ENCODE results near the gene MARCHF10. TPM values are rescaled to one million over a fixed set of nuclear protein-coding genes. Genes with fewer than 3 reads are reported as not detected.

The MARCHF10 gene
- total and polyA plus RNA-seq, 2 experiments from 2014 or later, result not detected

DNA sequence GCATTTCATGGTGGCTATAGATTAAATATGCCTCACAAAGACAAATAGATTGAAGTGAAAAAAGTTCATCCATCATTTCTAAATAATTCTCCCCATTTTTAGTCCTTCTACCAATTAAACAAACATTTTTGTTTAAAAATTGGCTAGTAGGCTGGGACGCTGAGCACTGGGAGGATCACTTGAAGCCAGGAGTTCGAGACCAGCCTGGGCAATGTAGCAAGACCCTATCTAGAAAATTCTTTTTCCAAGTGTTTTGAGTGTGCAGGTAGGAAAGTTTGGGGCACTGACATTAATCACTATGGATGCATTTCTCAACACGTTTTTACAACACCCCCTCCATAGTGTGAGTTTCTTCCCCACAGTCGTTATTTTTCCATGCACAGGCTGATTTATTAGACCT is 123.9 kb downstream of the MARCHF10 start:
- WGBS (ENCODE audit: low lambda C conversion rate, missing lambda C conversion rate), result 95% methylated on average over 4 of the region's 4 CpGs

DNA sequence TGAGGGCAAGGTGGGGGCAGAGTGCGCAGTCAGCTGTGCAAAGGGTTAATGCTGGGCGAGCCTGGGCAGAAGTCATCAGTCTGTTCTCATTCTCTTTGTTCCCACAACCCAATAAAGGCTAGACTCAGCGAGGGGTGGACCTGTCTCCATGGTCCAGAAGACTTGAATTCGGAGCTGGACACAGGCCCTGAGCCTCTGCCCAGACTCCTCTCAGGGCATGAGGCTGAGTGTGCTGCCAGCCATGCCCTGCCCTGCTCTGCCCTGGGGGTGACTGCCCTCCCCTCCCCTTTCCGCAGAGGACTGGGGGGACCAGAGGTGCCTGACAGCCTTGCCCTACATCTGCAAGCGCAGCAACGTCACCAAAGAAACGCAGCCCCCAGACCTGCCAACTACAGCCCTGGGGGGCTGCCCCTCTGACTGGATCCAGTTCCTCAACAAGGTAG is 126.2 kb downstream of the MARCHF10 start:
- Histone ChIP-seq H3K36me3 (replicated peaks; ENCODE audit: insufficient read depth, low read depth) (no peaks in the 10 kb centered on the region), H3K27me3 (no peaks in the 10 kb centered on the region), H3K9me2 (replicated peaks; ENCODE audit: insufficient read depth) (no peaks in the 10 kb centered on the region), H3K9me3 (ENCODE audit: low read depth) (no peaks in the 10 kb centered on the region), H3K4me1 (ENCODE audit: insufficient read depth) (no peaks in the 10 kb centered on the region), H3K4me3 (no peak overlapping the region), H3K4me2 (no peak overlapping the region), H3K27ac (no peak overlapping the region), H4K20me1 (ENCODE audit: insufficient read depth, poor library complexity, severe bottlenecking) (no peaks in the 10 kb centered on the region), H3K79me2 (no peaks in the 10 kb centered on the region), H2AFZ (no peak overlapping the region)
- TF ChIP-seq EZH2phosphoT487 (IDR thresholded peaks at IDR 0.05; ENCODE audit: low read depth, severe bottlenecking, unreplicated experiment) (no peak), EZH2 (IDR thresholded peaks at IDR 0.05; ENCODE audit: borderline replicate concordance) (no peak), CTCF (IDR thresholded peaks at IDR 0.05; ENCODE audit: poor library complexity) (no peak)
- WGBS (ENCODE audit: low lambda C conversion rate, missing lambda C conversion rate), result 96% methylated on average over 8 of the region's 8 CpGs
- no peak for DNase-seq (ENCODE audit: low spot score)

More for the DNA sequence above, 123.9 kb downstream of the MARCHF10 start:
- no peak for DNase-seq (ENCODE audit: low spot score)
- no peak overlapping the region for H2AFZ ChIP-seq
- H4K20me1 ChIP-seq (ENCODE audit: insufficient read depth, poor library complexity, severe bottlenecking), result no peaks in the 10 kb centered on the region
- H3K4me2 ChIP-seq, result no peak overlapping the region
- no peaks in the 10 kb centered on the region for H3K9me2 ChIP-seq (replicated peaks; ENCODE audit: insufficient read depth)
- no peak overlapping the region for H3K27ac ChIP-seq
- H3K4me3 ChIP-seq, result no peak overlapping the region
- no peaks in the 10 kb centered on the region for H3K4me1 ChIP-seq (ENCODE audit: insufficient read depth)
- no peaks in the 10 kb centered on the region for H3K9me3 ChIP-seq (ENCODE audit: low read depth)
- H3K27me3 ChIP-seq, result no peaks in the 10 kb centered on the region
- H3K36me3 ChIP-seq (replicated peaks; ENCODE audit: insufficient read depth, low read depth), result no peaks in the 10 kb centered on the region
- TF ChIP-seq EZH2 (IDR thresholded peaks at IDR 0.05; ENCODE audit: borderline replicate concordance) (no peak), CTCF (IDR thresholded peaks at IDR 0.05; ENCODE audit: poor library complexity) (no peak), EZH2phosphoT487 (IDR thresholded peaks at IDR 0.05; ENCODE audit: low read depth, severe bottlenecking, unreplicated experiment) (no peak)
- H3K79me2 ChIP-seq, result no peaks in the 10 kb centered on the region

- Histone ChIP-seq H3K27ac (no peak overlapping the region), H3K9me3 (ENCODE audit: low read depth) (no peaks in the 10 kb centered on the region), H4K20me1 (ENCODE audit: insufficient read depth, poor library complexity, severe bottlenecking) (no peaks in the 10 kb centered on the region), H3K27me3 (no peaks in the 10 kb centered on the region), H3K4me3 (no peak overlapping the region), H3K79me2 (no peaks in the 10 kb centered on the region), H3K4me2 (no peak overlapping the region), H3K9me2 (replicated peaks; ENCODE audit: insufficient read depth) (no peaks in the 10 kb centered on the region), H3K4me1 (ENCODE audit: insufficient read depth) (no peaks in the 10 kb centered on the region), H2AFZ (no peak overlapping the region), H3K36me3 (replicated peaks; ENCODE audit: insufficient read depth, low read depth) (no peaks in the 10 kb centered on the region)
- no peak for TF ChIP-seq EZH2 (IDR thresholded peaks at IDR 0.05; ENCODE audit: borderline replicate concordance)
- TF ChIP-seq CTCF (IDR thresholded peaks at IDR 0.05; ENCODE audit: poor library complexity), result no peak
- no peak for TF ChIP-seq EZH2phosphoT487 (IDR thresholded peaks at IDR 0.05; ENCODE audit: low read depth, severe bottlenecking, unreplicated experiment)
- no peak for DNase-seq (ENCODE audit: low spot score)
- 95% methylated on average over 17 of the region's 17 CpGs for WGBS (ENCODE audit: low lambda C conversion rate, missing lambda C conversion rate)
Observed at GRCh38 chr17:62681061-62681938, 126.8 kb downstream of the MARCHF10 start.

Data from hepatocyte (in vitro differentiated cells).